Measurements from ENCODE around the gene PPTC7.

The PPTC7 gene

DNA sequence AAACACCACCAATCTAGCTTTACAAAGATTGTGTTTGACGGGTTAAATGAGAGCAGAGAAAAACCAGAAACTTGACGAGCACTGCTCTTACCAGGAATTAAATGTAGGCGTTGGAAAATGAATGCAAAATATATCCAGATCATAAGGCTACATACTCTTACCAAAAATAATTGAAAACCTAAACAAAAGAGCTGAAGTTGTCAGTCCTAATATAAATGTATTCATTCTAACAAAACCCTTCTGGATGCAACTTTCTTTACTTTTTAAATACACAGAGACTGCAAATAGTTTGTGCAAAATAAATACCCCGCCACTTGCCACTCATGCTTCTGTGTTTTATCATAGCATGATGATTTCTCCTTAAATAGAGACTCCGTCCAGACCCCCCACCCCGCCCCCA is 48.3 kb downstream of the PPTC7 start (continued):
- TF ChIP-seq, protein P1, sequence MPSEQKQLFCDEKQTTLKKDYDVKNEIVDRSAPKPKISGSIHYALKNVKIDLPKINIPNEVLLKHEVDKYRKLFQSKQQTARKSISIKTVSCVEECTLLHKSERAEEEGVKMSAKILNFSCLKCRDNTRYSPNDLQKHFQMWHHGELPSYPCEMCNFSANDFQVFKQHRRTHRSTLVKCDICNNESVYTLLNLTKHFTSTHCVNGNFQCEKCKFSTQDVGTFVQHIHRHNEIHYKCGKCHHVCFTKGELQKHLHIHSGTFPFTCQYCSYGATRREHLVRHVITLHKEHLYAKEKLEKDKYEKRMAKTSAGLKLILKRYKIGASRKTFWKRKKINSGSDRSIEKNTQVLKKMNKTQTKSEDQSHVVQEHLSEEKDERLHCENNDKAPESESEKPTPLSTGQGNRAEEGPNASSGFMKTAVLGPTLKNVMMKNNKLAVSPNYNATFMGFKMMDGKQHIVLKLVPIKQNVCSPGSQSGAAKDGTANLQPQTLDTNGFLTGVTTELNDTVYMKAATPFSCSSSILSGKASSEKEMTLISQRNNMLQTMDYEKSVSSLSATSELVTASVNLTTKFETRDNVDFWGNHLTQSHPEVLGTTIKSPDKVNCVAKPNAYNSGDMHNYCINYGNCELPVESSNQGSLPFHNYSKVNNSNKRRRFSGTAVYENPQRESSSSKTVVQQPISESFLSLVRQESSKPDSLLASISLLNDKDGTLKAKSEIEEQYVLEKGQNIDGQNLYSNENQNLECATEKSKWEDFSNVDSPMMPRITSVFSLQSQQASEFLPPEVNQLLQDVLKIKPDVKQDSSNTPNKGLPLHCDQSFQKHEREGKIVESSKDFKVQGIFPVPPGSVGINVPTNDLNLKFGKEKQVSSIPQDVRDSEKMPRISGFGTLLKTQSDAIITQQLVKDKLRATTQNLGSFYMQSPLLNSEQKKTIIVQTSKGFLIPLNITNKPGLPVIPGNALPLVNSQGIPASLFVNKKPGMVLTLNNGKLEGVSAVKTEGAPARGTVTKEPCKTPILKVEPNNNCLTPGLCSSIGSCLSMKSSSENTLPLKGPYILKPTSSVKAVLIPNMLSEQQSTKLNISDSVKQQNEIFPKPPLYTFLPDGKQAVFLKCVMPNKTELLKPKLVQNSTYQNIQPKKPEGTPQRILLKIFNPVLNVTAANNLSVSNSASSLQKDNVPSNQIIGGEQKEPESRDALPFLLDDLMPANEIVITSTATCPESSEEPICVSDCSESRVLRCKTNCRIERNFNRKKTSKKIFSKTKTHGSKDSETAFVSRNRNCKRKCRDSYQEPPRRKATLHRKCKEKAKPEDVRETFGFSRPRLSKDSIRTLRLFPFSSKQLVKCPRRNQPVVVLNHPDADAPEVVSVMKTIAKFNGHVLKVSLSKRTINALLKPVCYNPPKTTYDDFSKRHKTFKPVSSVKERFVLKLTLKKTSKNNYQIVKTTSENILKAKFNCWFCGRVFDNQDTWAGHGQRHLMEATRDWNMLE (tag by site-specific recombination; conservative IDR thresholded peaks at IDR 0.05; ENCODE audit: low read depth): no peak
- TF ChIP-seq, protein P2, sequence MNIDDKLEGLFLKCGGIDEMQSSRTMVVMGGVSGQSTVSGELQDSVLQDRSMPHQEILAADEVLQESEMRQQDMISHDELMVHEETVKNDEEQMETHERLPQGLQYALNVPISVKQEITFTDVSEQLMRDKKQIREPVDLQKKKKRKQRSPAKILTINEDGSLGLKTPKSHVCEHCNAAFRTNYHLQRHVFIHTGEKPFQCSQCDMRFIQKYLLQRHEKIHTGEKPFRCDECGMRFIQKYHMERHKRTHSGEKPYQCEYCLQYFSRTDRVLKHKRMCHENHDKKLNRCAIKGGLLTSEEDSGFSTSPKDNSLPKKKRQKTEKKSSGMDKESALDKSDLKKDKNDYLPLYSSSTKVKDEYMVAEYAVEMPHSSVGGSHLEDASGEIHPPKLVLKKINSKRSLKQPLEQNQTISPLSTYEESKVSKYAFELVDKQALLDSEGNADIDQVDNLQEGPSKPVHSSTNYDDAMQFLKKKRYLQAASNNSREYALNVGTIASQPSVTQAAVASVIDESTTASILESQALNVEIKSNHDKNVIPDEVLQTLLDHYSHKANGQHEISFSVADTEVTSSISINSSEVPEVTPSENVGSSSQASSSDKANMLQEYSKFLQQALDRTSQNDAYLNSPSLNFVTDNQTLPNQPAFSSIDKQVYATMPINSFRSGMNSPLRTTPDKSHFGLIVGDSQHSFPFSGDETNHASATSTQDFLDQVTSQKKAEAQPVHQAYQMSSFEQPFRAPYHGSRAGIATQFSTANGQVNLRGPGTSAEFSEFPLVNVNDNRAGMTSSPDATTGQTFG (tag by site-specific recombination; IDR thresholded peaks at IDR 0.05; ENCODE audit: borderline replicate concordance): no peak
- TF ChIP-seq TRIM28 (IDR thresholded peaks at IDR 0.05; ENCODE audit: borderline replicate concordance, low read length) (no peak), ZNF416 (tag by site-specific recombination; IDR thresholded peaks at IDR 0.05) (no peak)

DNA sequence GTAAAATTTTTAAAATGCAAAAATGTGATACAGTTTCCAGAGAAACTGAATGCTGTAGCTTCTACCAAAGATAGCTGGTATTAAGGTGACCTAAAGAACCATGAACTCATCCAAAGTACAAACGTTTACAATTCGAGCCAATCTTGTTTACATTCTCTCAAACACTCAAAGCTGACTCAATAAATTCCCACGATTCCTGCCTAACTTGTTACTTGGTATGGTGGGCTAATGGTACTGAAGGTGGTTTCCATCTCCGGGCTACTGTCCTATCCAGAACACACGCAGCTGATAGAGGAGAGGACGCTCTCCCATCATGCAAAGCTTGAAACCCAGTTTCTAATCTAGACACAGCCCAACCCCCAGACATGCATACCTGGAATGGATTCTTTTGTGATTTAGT is 49.5 kb downstream of the PPTC7 start:
- no peaks in the 10 kb centered on the region for H3K9me3 ChIP-seq (ENCODE audit: control insufficient read depth, insufficient read depth, low read depth, low read length)
- H3K36me3 ChIP-seq (ENCODE audit: control insufficient read depth in 2 of 2, insufficient read depth in 1 of 2, low read length in 2 of 2): peaks cover 7 to 45% of the 10 kb centered on the region in 2 experiments; a peak in 2 of 3 replicates
- CTCF ChIA-PET: interaction anchor here (0.6 to 2.5 kb wide), 5 partner anchors 18 to 766 kb away, joined by 3 to 9 read pairs (median 3); no protein-coding TSS in a partner anchor
- POLR2A ChIA-PET: interaction anchor here (1.3 kb wide), 1 partner anchor 32 kb away, joined by 3 read pairs; the partner anchor contains the start of genes RAD9B and VPS29
- no peak overlapping the region for H3K27ac ChIP-seq (ENCODE audit: extremely low read depth, low read depth, low read length)
- peaks cover 17% of the 10 kb centered on the region for H3K4me1 ChIP-seq (ENCODE audit: control insufficient read depth, insufficient read depth, low read length)
- TF ChIP-seq KLF8 (tag by site-specific recombination; IDR thresholded peaks at IDR 0.05) (no peak), ZSCAN16 (tag by site-specific recombination; IDR thresholded peaks at IDR 0.05) (no peak), GLI4 (tag by site-specific recombination; IDR thresholded peaks at IDR 0.05) (no peak), ZNF335 (tag by site-specific recombination; conservative IDR thresholded peaks at IDR 0.05) (no peak)
- TF ChIP-seq, protein P3, sequence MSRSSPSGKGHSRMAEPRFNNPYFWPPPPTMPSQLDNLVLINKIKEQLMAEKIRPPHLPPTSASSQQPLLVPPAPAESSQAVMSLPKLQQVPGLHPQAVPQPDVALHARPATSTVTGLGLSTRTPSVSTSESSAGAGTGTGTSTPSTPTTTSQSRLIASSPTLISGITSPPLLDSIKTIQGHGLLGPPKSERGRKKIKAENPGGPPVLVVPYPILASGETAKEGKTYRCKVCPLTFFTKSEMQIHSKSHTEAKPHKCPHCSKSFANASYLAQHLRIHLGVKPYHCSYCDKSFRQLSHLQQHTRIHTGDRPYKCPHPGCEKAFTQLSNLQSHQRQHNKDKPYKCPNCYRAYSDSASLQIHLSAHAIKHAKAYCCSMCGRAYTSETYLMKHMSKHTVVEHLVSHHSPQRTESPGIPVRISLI (tag by site-specific recombination; IDR thresholded peaks at IDR 0.05): no peak
- H3K4me3 ChIP-seq (ENCODE audit: low read depth, low read length): no peak overlapping the region

DNA sequence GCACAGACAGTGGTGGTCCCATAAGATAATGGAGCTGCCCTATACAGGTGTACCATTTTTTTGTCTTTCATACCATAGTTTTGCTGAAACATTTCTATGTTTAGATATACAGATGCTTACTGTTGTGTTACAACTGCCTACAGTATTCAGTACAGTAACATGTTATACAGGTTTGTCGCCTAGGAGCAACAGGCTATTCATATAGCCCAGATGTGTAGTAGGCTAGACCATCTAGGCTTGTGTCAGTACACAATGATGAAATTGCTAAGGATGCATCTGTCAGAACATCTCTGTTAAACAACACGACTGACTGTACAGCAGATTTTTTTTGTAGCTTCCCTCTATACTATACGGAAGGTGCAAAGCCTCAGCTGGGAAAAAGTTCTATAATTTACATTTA is 50.5 kb downstream of the PPTC7 start:
- H3K4me1 ChIP-seq (ENCODE audit: control insufficient read depth, insufficient read depth, low read length): peaks cover 10% of the 10 kb centered on the region
- no peaks in the 10 kb centered on the region for H3K9me3 ChIP-seq (ENCODE audit: control insufficient read depth, insufficient read depth, low read depth, low read length)
- ChIA-PET CTCF (interaction anchor here (1.5 to 2.5 kb wide), 2 partner anchors 19 to 69 kb away, joined by 5 to 9 read pairs; no protein-coding TSS in a partner anchor), POLR2A (no interaction called here)
- H3K27ac ChIP-seq (ENCODE audit: extremely low read depth, low read depth, low read length): no peak overlapping the region
- peak; percentile 63 for TF ChIP-seq SCRT2 (tag by site-specific recombination; IDR thresholded peaks at IDR 0.05)
- TF ChIP-seq GLI2 (tag by site-specific recombination; IDR thresholded peaks at IDR 0.05; ENCODE audit: borderline replicate concordance, low read depth): no peak
- no peak for TF ChIP-seq ZBTB48 (tag by site-specific recombination; IDR thresholded peaks at IDR 0.05)
- no peak overlapping the region for H3K4me3 ChIP-seq (ENCODE audit: low read depth, low read length)
- peaks cover 7 to 36% of the 10 kb centered on the region in 2 experiments; a peak in 2 of 3 replicates for H3K36me3 ChIP-seq (ENCODE audit: control insufficient read depth in 2 of 2, insufficient read depth in 1 of 2, low read length in 2 of 2)
